GM10248 (cell line): ENCODE data around the gene TRIM16.
A peak's percentile ranks its signal among the peaks of the same experiment; 100 is the strongest.
"Not testable (repeated sequence)": the region's sequence is repeated elsewhere in the genome, so short reads cannot be mapped to it uniquely, and the experiment has no call there.

ENCODE experiments used
- CTCF ChIA-PET: fragments of 300-600 bp; sonication (Branson Sonifier 250); formaldehyde crosslinking; extraction: SDS; loops from one replicate; lab custom pipeline; 2021; ENCODE audit warnings: antibody characterized with exemption; lab: Yijun Ruan, JAX
- POLR2A ChIA-PET: fragments of 350-650 bp; sonication (Branson Sonifier 250); formaldehyde crosslinking; extraction: SDS; loops from one replicate; lab custom pipeline; 2020; ENCODE audit warnings: antibody characterized with exemption; lab: Yijun Ruan, JAX
- DNase-seq: peaks from one replicate; pipeline ENCODE4 v3.0.0; 2012; ENCODE audit errors: extremely low spot score
- CTCF ChIP-seq: IDR thresholded peaks from 2 replicates; pipeline ENCODE4 v1.5.1; 2012; ENCODE audit warnings: mild to moderate bottlenecking, low read depth; ENCODE audit errors: extremely low read depth, missing control alignments, control extremely low read depth

The TRIM16 gene

GRCh38 chr17:15657868-15658267 is 26.2 kb downstream of the TRIM16 start:
- TF ChIP-seq CTCF: no peak
- ChIA-PET CTCF (no interaction called here), POLR2A (no interaction called here)
- no peak for DNase-seq

GRCh38 chr17:15654886-15655561 is 29.1 kb downstream of the TRIM16 start:
- no peak for DNase-seq
- ChIA-PET CTCF (no interaction called here), POLR2A (interaction anchor here (0.6 kb wide), 1 partner anchor 355 kb away, joined by 5 read pairs; no protein-coding TSS in a partner anchor)
- no peak for TF ChIP-seq CTCF

DNA sequence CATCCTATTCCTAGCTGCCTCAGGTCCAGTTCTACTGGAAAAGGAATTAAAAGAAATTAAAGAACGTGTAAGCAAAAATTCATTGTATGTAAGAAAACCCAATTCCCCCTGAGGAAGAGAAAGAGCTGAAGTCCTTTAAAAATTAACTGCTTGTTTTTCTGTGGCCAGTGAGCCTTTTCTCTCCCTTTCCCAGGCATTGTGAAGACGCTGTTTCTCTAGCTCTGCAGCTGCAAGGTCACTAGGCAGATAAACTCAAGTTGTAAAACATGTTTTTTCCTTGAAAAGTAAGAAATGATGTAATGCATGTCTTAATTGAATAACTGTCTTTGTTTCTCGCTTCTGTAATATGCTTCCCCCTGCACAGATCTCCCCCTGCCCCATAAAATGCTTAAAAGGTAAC is 29.7 kb downstream of the TRIM16 start:
- DNase-seq, CTCF ChIA-PET, POLR2A ChIA-PET: not testable (repeated sequence)

DNA sequence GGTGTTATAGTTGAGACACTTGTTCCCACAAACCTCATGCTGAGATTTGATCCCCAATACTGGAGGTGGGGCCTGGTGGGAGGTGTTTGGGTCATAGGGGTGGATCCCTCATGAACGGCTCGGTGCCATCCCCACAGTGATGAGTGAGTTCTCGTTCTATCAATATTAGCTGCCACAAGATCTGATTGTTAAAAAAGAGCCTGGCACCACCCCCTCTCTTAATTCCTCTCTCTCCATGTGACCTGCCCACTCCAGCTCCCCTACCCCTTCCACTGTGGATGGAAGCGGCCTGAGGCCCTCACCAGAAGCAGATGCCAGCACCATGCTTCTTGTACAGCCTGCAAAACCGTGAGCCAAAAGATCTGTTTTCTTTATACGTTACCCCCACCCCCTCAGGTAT is 31.2 kb downstream of the TRIM16 start:
- ChIA-PET POLR2A (no interaction called here), CTCF (no interaction called here)
- no peak for TF ChIP-seq CTCF
- no peak for DNase-seq

- TF ChIP-seq CTCF: no peak
- CTCF ChIA-PET: no interaction called here
- POLR2A ChIA-PET: no interaction called here
- peak; percentile 45 for DNase-seq
Observed at GRCh38 chr17:15651583-15652110, 32.5 kb downstream of the TRIM16 start.

- CTCF ChIA-PET: no interaction called here
- no peak for TF ChIP-seq CTCF
- DNase-seq: peak; percentile 7
- POLR2A ChIA-PET: no interaction called here
Observed at GRCh38 chr17:15650741-15651582, 33.1 kb downstream of the TRIM16 start.
